ENCODE measurements around the gene CRTC1. TPM values are rescaled to one million over a fixed set of nuclear protein-coding genes. Genes with fewer than 3 reads are reported as not detected.

Gene CRTC1
- total and polyA plus RNA-seq, 3 donors from 2014 or later: 15.6 to 32.1 (median 28.1) TPM

DNA sequence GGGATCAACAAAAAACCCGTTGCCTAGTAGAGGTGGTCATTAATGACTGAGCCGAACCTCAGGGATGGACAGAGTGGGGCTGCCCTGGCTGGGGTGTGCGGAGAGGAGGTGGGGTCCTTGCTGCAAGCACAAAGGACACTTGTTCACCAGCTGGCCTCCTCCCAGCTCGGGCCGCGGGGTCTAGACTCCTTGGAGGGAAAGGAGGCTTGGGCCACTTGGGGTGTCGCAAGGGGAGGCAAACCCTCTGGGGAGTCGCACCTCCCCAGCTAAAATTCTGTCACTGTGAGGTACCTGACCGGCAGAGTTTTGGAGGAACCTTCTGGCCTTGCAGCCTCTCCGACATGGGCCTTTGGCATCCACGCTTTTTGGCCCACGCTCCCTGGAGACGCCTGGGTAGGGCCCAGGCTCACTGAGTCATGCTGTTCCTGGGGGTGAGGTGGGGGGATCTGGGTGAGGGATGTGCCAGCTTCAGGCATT is 38.4 kb upstream of the CRTC1 start:
- no peak for TF ChIP-seq POLR2A (IDR thresholded peaks at IDR 0.05)
- TF ChIP-seq, protein P1, sequence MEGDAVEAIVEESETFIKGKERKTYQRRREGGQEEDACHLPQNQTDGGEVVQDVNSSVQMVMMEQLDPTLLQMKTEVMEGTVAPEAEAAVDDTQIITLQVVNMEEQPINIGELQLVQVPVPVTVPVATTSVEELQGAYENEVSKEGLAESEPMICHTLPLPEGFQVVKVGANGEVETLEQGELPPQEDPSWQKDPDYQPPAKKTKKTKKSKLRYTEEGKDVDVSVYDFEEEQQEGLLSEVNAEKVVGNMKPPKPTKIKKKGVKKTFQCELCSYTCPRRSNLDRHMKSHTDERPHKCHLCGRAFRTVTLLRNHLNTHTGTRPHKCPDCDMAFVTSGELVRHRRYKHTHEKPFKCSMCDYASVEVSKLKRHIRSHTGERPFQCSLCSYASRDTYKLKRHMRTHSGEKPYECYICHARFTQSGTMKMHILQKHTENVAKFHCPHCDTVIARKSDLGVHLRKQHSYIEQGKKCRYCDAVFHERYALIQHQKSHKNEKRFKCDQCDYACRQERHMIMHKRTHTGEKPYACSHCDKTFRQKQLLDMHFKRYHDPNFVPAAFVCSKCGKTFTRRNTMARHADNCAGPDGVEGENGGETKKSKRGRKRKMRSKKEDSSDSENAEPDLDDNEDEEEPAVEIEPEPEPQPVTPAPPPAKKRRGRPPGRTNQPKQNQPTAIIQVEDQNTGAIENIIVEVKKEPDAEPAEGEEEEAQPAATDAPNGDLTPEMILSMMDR (IDR thresholded peaks at IDR 0.05): no peak
- Histone ChIP-seq H3K27me3 (no peaks in the 10 kb centered on the region), H3K4me3 (no peak overlapping the region), H3K27ac (no peak overlapping the region), H3K9me3 (no peaks in the 10 kb centered on the region), H3K4me1 (peaks cover 23% of the 10 kb centered on the region), H3K36me3 (ENCODE audit: low read depth, missing control alignments) (no peaks in the 10 kb centered on the region)
- WGBS, 2 donors: 80 to 86% methylated on average over 11 to 13 of the region's 13 CpGs
- DNase-seq: no peak
- intact Hi-C loops (cut with DNase I; ENCODE audit: low total_unique reads): no loop called here

GRCh38 chr19:18646535-18647370 is 36.7 kb upstream of the CRTC1 start:
- no peak for DNase-seq
- Histone ChIP-seq H3K27me3 (no peaks in the 10 kb centered on the region), H3K9me3 (no peaks in the 10 kb centered on the region), H3K4me3 (no peak overlapping the region), H3K27ac (no peak overlapping the region), H3K4me1 (peaks cover 32% of the 10 kb centered on the region), H3K36me3 (ENCODE audit: low read depth, missing control alignments) (no peaks in the 10 kb centered on the region)
- WGBS, 2 donors: 79 to 84% methylated on average over 30 to 34 of the region's 34 CpGs
- intact Hi-C loops (cut with DNase I; ENCODE audit: low total_unique reads): no loop called here
- TF ChIP-seq, protein P1 (IDR thresholded peaks at IDR 0.05): no peak
- TF ChIP-seq POLR2A (IDR thresholded peaks at IDR 0.05): no peak

DNA sequence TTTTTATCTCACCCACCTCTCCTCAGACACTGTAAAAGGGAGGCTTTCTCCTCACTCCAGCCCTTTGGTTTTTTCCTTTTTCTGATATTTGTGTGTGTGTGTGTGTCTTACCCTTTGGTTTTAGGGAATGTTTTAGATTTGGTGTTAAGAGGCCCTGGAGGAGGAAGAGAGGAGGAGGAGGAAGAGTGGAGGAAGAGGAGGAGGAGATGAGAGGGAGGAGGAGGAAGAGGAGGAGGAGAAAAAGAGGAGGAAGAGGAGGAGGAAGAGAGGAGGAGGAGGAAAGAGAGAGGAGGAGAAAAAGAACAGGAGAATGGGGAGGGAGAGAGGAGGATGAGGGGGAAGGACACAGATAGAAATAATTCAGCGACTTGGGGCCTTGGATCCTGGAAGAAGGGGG is 36.1 kb upstream of the CRTC1 start:
- TF ChIP-seq POLR2A (IDR thresholded peaks at IDR 0.05): no peak
- TF ChIP-seq, protein P1 (IDR thresholded peaks at IDR 0.05): no peak
- Histone ChIP-seq H3K9me3 (no peaks in the 10 kb centered on the region), H3K36me3 (ENCODE audit: low read depth, missing control alignments) (no peaks in the 10 kb centered on the region), H3K27ac (peak overlapping the region in 1 of 2 donors; percentile 10), H3K4me3 (no peak overlapping the region), H3K4me1 (peaks cover 32% of the 10 kb centered on the region), H3K27me3 (no peaks in the 10 kb centered on the region)
- 44 to 77% methylated on average over 1 of the region's 1 CpG for WGBS, 2 donors
- intact Hi-C loops (cut with DNase I; ENCODE audit: low total_unique reads): no loop called here
- DNase-seq: no peak

DNA sequence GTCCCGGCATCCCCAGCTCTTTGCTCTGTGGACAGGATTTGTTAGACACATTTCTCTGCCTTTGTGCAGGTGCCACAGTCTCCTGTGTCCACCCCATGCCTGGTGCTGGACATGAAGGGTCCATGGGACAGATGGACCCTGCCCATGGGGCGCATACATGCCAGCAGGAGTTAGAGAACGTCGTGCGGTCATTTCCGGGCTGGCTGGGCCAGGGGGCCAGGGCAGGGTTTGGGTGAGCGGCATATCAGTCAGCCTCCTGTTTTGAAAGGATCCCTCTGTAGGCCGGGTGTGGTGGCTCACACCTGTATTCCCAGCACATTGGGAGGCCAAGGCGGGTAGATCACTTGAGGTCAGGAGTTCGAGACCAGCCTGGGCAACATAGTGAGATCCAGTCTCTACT is 35.7 kb upstream of the CRTC1 start:
- Histone ChIP-seq H3K4me3 (no peak overlapping the region), H3K4me1 (peaks cover 32% of the 10 kb centered on the region), H3K27ac (peak overlapping the region in 1 of 2 donors; percentile 10), H3K36me3 (ENCODE audit: low read depth, missing control alignments) (no peaks in the 10 kb centered on the region), H3K27me3 (no peaks in the 10 kb centered on the region), H3K9me3 (no peaks in the 10 kb centered on the region)
- TF ChIP-seq, protein P1 (IDR thresholded peaks at IDR 0.05): no peak
- TF ChIP-seq POLR2A (IDR thresholded peaks at IDR 0.05): no peak
- intact Hi-C loops (cut with DNase I; ENCODE audit: low total_unique reads): no loop called here
- no peak for DNase-seq
- WGBS, 2 donors: 90 to 92% methylated on average over 10 of the region's 10 CpGs

GRCh38 chr19:18648973-18649315 is 34.5 kb upstream of the CRTC1 start:
- H3K4me3 ChIP-seq: no peak overlapping the region
- no peaks in the 10 kb centered on the region for H3K36me3 ChIP-seq (ENCODE audit: low read depth, missing control alignments)
- 51 to 65% methylated on average over 12 to 13 of the region's 13 CpGs for WGBS, 2 donors

More at GRCh38 chr19:18648973-18649315, 34.5 kb upstream of the CRTC1 start:
- peaks cover 32% of the 10 kb centered on the region for H3K4me1 ChIP-seq
- intact Hi-C loops (cut with DNase I; ENCODE audit: low total_unique reads): no loop called here
- DNase-seq: peak; percentile 41
- TF ChIP-seq POLR2A (IDR thresholded peaks at IDR 0.05): no peak
- TF ChIP-seq, protein P1 (IDR thresholded peaks at IDR 0.05): no peak
- H3K27ac ChIP-seq: peak overlapping the region; percentile 27 to 85
- no peaks in the 10 kb centered on the region for H3K9me3 ChIP-seq
- no peaks in the 10 kb centered on the region for H3K27me3 ChIP-seq
